Measurements from ENCODE around the gene TAL2.

TAL2 gene

GRCh38 chr9:105711867-105712266 lies 49.6 kb downstream of the TAL2 start:
- DNase-seq: no peak

- no peak for DNase-seq
Measured at GRCh38 chr9:105712297-105712696, 50.0 kb downstream of the TAL2 start.

Data from NCI-H510A treated with DMSO at 0.1 percent for 48 hours (cell line).